Measurements from ENCODE around the gene CDK5R2. TPM values are rescaled to one million over a fixed set of nuclear protein-coding genes. Genes with fewer than 3 reads are reported as not detected.

Gene CDK5R2
- 0.03 TPM for polyA plus RNA-seq (2013, experiment 1 of 2)
- not detected for polyA plus RNA-seq (2013, experiment 2 of 2)

GRCh38 chr2:218959141-218959731 is at the start of gene CDK5R2:
CDK5R2 (plus strand) TSS chr2:218959666; CDS start chr2:218959821, 155 bp downstream.
- H3K18ac ChIP-seq (ENCODE audit: low read depth in 1 of 2, low read length in 2 of 2): no peak within 1 kb of the TSS
- H3K4me2 ChIP-seq (ENCODE audit: low read length, poor library complexity, severe bottlenecking): peak within 1 kb of the TSS; percentile 70
- no peak within 1 kb of the TSS for H4K91ac ChIP-seq (ENCODE audit: low read length)
- no peaks in the 10 kb centered on the region for H3K36me3 ChIP-seq (ENCODE audit: control insufficient read depth in 1 of 2, insufficient read depth in 2 of 2, low read depth in 1 of 2, low read length in 2 of 2)
- H3K14ac ChIP-seq (ENCODE audit: low read length in 2 of 2): no peak within 1 kb of the TSS
- H3K27ac ChIP-seq (ENCODE audit: low read length, poor library complexity, severe bottlenecking): no peak within 1 kb of the TSS
- peak; percentile 70 for DNase-seq
- H4K8ac ChIP-seq (ENCODE audit: low read length): no peak within 1 kb of the TSS
- peak within 1 kb of the TSS in 1 of 2 experiments; percentile 86 for H3K23ac ChIP-seq (ENCODE audit: low read length in 2 of 2)
- no peak within 1 kb of the TSS for H2BK5ac ChIP-seq (ENCODE audit: low read depth, low read length, poor library complexity, severe bottlenecking)
- peaks cover 93 to 94% of the 10 kb centered on the region in 2 experiments for H3K27me3 ChIP-seq (ENCODE audit: control insufficient read depth in 1 of 2, insufficient read depth in 1 of 2, low read length in 2 of 2)
- no peak within 1 kb of the TSS for H2AK5ac ChIP-seq (ENCODE audit: low read length, severe bottlenecking)
- H3K4ac ChIP-seq (ENCODE audit: low read depth in 1 of 2, low read length in 2 of 2): no peak within 1 kb of the TSS
- no peak within 1 kb of the TSS for H2BK120ac ChIP-seq (ENCODE audit: low read depth, low read length)
- H3K4me3 ChIP-seq (ENCODE audit: insufficient read depth in 1 of 2, low read depth in 1 of 2, low read length in 2 of 2): peak within 1 kb of the TSS; percentile 23 to 58
- H2BK12ac ChIP-seq (ENCODE audit: low read length in 2 of 2): no peak within 1 kb of the TSS
- 2% methylated on average over 23 of the region's 37 CpGs for WGBS
- peaks cover 2% of the 10 kb centered on the region for H3K9me3 ChIP-seq (ENCODE audit: control insufficient read depth, low read length)
- H3K79me1 ChIP-seq (replicated peaks; ENCODE audit: low read length, poor library complexity, severe bottlenecking): no peaks in the 10 kb centered on the region
- H3K4me1 ChIP-seq (ENCODE audit: control insufficient read depth, insufficient read depth, low read depth, low read length): peaks cover 13% of the 10 kb centered on the region
- no peak within 1 kb of the TSS for H2AFZ ChIP-seq (ENCODE audit: low read depth, low read length)
- no peak within 1 kb of the TSS for H3K9ac ChIP-seq (ENCODE audit: low read length)
- no peak within 1 kb of the TSS for H2BK15ac ChIP-seq (ENCODE audit: low read depth, poor library complexity, severe bottlenecking)

- H3K18ac ChIP-seq (ENCODE audit: low read depth in 1 of 2, low read length in 2 of 2): no peak overlapping the region
- H3K4me3 ChIP-seq (ENCODE audit: insufficient read depth in 1 of 2, low read depth in 1 of 2, low read length in 2 of 2): no peak overlapping the region
- H3K27me3 ChIP-seq (ENCODE audit: control insufficient read depth in 1 of 2, insufficient read depth in 1 of 2, low read length in 2 of 2): peaks cover 34 to 46% of the 10 kb centered on the region in 2 experiments
- H4K91ac ChIP-seq (ENCODE audit: low read length): no peak overlapping the region
- no peak overlapping the region for H2AFZ ChIP-seq (ENCODE audit: low read depth, low read length)
- no peak overlapping the region for H2AK5ac ChIP-seq (ENCODE audit: low read length, severe bottlenecking)
- no peak overlapping the region for H3K9ac ChIP-seq (ENCODE audit: low read length)
- WGBS: 94% methylated on average over 6 of the region's 6 CpGs
- no peak overlapping the region for H3K23ac ChIP-seq (ENCODE audit: low read length in 2 of 2)
- H3K36me3 ChIP-seq (ENCODE audit: control insufficient read depth in 1 of 2, insufficient read depth in 2 of 2, low read depth in 1 of 2, low read length in 2 of 2): no peaks in the 10 kb centered on the region
- no peak overlapping the region for H2BK120ac ChIP-seq (ENCODE audit: low read depth, low read length)
- H2BK5ac ChIP-seq (ENCODE audit: low read depth, low read length, poor library complexity, severe bottlenecking): no peak overlapping the region
- no peaks in the 10 kb centered on the region for H3K9me3 ChIP-seq (ENCODE audit: control insufficient read depth, low read length)
- H3K4ac ChIP-seq (ENCODE audit: low read depth in 1 of 2, low read length in 2 of 2): no peak overlapping the region
- no peak overlapping the region for H3K4me2 ChIP-seq (ENCODE audit: low read length, poor library complexity, severe bottlenecking)
- H4K8ac ChIP-seq (ENCODE audit: low read length): no peak overlapping the region
- H2BK15ac ChIP-seq (ENCODE audit: low read depth, poor library complexity, severe bottlenecking): no peak overlapping the region
- H3K79me1 ChIP-seq (replicated peaks; ENCODE audit: low read length, poor library complexity, severe bottlenecking): no peaks in the 10 kb centered on the region
- no peak for DNase-seq
- no peak overlapping the region for H2BK12ac ChIP-seq (ENCODE audit: low read length in 2 of 2)
- peaks cover 5% of the 10 kb centered on the region for H3K4me1 ChIP-seq (ENCODE audit: control insufficient read depth, insufficient read depth, low read depth, low read length)
- no peak overlapping the region for H3K14ac ChIP-seq (ENCODE audit: low read length in 2 of 2)
- no peak overlapping the region for H3K27ac ChIP-seq (ENCODE audit: low read length, poor library complexity, severe bottlenecking)
Observed at GRCh38 chr2:218910741-218911140, 48.7 kb upstream of the CDK5R2 start.

GRCh38 chr2:218920504-218920903 is 39.0 kb upstream of the CDK5R2 start:
- H4K91ac ChIP-seq (ENCODE audit: low read length): no peak overlapping the region
- H3K14ac ChIP-seq (ENCODE audit: low read length in 2 of 2): no peak overlapping the region
- H3K4me3 ChIP-seq (ENCODE audit: insufficient read depth in 1 of 2, low read depth in 1 of 2, low read length in 2 of 2): no peak overlapping the region
- no peak overlapping the region for H3K27ac ChIP-seq (ENCODE audit: low read length, poor library complexity, severe bottlenecking)
- WGBS: 100% methylated on average over 1 of the region's 1 CpG
- no peak overlapping the region for H2AK5ac ChIP-seq (ENCODE audit: low read length, severe bottlenecking)
- H2BK5ac ChIP-seq (ENCODE audit: low read depth, low read length, poor library complexity, severe bottlenecking): no peak overlapping the region
- no peak overlapping the region for H3K23ac ChIP-seq (ENCODE audit: low read length in 2 of 2)
- no peak overlapping the region for H3K4me2 ChIP-seq (ENCODE audit: low read length, poor library complexity, severe bottlenecking)
- H3K4me1 ChIP-seq (ENCODE audit: control insufficient read depth, insufficient read depth, low read depth, low read length): peaks cover 1% of the 10 kb centered on the region
- no peak overlapping the region for H2BK15ac ChIP-seq (ENCODE audit: low read depth, poor library complexity, severe bottlenecking)
- H4K8ac ChIP-seq (ENCODE audit: low read length): no peak overlapping the region
- DNase-seq: no peak
- H3K9ac ChIP-seq (ENCODE audit: low read length): no peak overlapping the region
- H3K18ac ChIP-seq (ENCODE audit: low read depth in 1 of 2, low read length in 2 of 2): no peak overlapping the region
- no peak overlapping the region for H2BK12ac ChIP-seq (ENCODE audit: low read length in 2 of 2)
- no peak overlapping the region for H3K4ac ChIP-seq (ENCODE audit: low read depth in 1 of 2, low read length in 2 of 2)
- no peaks in the 10 kb centered on the region for H3K79me1 ChIP-seq (replicated peaks; ENCODE audit: low read length, poor library complexity, severe bottlenecking)
- peaks cover 9 to 39% of the 10 kb centered on the region in 2 experiments for H3K27me3 ChIP-seq (ENCODE audit: control insufficient read depth in 1 of 2, insufficient read depth in 1 of 2, low read length in 2 of 2)
- H3K9me3 ChIP-seq (ENCODE audit: control insufficient read depth, low read length): no peaks in the 10 kb centered on the region
- H2BK120ac ChIP-seq (ENCODE audit: low read depth, low read length): no peak overlapping the region
- H3K36me3 ChIP-seq (ENCODE audit: control insufficient read depth in 1 of 2, insufficient read depth in 2 of 2, low read depth in 1 of 2, low read length in 2 of 2): no peaks in the 10 kb centered on the region
- no peak overlapping the region for H2AFZ ChIP-seq (ENCODE audit: low read depth, low read length)

GRCh38 chr2:218924757-218925156 is 34.7 kb upstream of the CDK5R2 start:
- H3K4ac ChIP-seq (ENCODE audit: low read depth in 1 of 2, low read length in 2 of 2): no peak overlapping the region
- no peak overlapping the region for H2AFZ ChIP-seq (ENCODE audit: low read depth, low read length)
- no peaks in the 10 kb centered on the region for H3K9me3 ChIP-seq (ENCODE audit: control insufficient read depth, low read length)
- H3K27ac ChIP-seq (ENCODE audit: low read length, poor library complexity, severe bottlenecking): no peak overlapping the region
- H3K18ac ChIP-seq (ENCODE audit: low read depth in 1 of 2, low read length in 2 of 2): no peak overlapping the region
- no peak for DNase-seq
- no peak overlapping the region for H2BK120ac ChIP-seq (ENCODE audit: low read depth, low read length)
- no peak overlapping the region for H2BK5ac ChIP-seq (ENCODE audit: low read depth, low read length, poor library complexity, severe bottlenecking)
- H3K4me1 ChIP-seq (ENCODE audit: control insufficient read depth, insufficient read depth, low read depth, low read length): no peaks in the 10 kb centered on the region
- no peak overlapping the region for H3K23ac ChIP-seq (ENCODE audit: low read length in 2 of 2)
- no peak overlapping the region for H3K14ac ChIP-seq (ENCODE audit: low read length in 2 of 2)
- no peaks in the 10 kb centered on the region for H3K79me1 ChIP-seq (replicated peaks; ENCODE audit: low read length, poor library complexity, severe bottlenecking)
- WGBS: 100% methylated on average over 1 of the region's 2 CpGs
- H4K8ac ChIP-seq (ENCODE audit: low read length): no peak overlapping the region
- no peak overlapping the region for H3K4me2 ChIP-seq (ENCODE audit: low read length, poor library complexity, severe bottlenecking)
- H2BK15ac ChIP-seq (ENCODE audit: low read depth, poor library complexity, severe bottlenecking): no peak overlapping the region
- H3K36me3 ChIP-seq (ENCODE audit: control insufficient read depth in 1 of 2, insufficient read depth in 2 of 2, low read depth in 1 of 2, low read length in 2 of 2): no peaks in the 10 kb centered on the region
- no peak overlapping the region for H2AK5ac ChIP-seq (ENCODE audit: low read length, severe bottlenecking)
- H4K91ac ChIP-seq (ENCODE audit: low read length): no peak overlapping the region
- H3K27me3 ChIP-seq (ENCODE audit: control insufficient read depth in 1 of 2, insufficient read depth in 1 of 2, low read length in 2 of 2): peaks cover 41 to 57% of the 10 kb centered on the region in 2 experiments
- no peak overlapping the region for H3K9ac ChIP-seq (ENCODE audit: low read length)
- no peak overlapping the region for H3K4me3 ChIP-seq (ENCODE audit: insufficient read depth in 1 of 2, low read depth in 1 of 2, low read length in 2 of 2)
- no peak overlapping the region for H2BK12ac ChIP-seq (ENCODE audit: low read length in 2 of 2)

Data from mesenchymal stem cell (in vitro differentiated cells and primary cell).